Measurements from ENCODE around the gene UGT2A1.
A peak's percentile ranks its signal among the peaks of the same experiment; 100 is the strongest.

The UGT2A1 gene

DNA sequence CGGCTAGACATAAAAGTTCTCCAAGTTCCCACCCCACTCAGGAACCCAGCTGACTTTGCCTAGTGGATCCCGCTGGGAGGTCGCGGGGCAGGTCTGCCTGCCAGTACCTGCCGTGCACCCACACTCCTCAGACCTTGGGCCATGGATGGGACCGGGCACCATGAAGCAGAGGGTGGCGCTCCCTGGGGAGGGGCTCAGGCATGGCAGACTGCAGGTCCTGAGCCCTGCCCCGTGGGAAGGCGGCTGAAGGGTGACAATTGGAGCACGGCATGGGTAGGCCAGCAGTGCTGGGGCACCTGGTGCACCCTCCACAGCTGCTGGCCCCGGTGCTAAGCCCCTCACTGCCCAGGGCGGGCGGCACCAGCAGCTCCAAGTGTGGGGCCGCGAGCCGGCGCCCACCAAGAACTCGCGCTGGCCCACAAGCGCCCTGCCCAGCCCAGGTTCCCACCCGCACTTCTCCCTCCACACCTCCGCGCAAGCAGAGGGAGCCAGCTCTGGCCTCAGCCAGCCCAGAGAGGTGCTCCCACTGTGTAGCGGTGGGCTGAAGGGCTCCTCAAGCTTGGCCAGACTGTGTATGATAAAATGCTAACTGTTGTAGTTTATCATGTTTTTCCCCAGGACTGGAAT, 76.7 kb downstream of the UGT2A1 start:
- no peak overlapping the region for H3K4me3 ChIP-seq (ENCODE audit: control insufficient read depth, low read depth, low read length)
- no peak for TF ChIP-seq CTCF (conservative IDR thresholded peaks at IDR 0.05; ENCODE audit: control insufficient read depth, insufficient read depth, low read depth, low read length)
- no peak for DNase-seq (ENCODE audit: low read depth)

DNA sequence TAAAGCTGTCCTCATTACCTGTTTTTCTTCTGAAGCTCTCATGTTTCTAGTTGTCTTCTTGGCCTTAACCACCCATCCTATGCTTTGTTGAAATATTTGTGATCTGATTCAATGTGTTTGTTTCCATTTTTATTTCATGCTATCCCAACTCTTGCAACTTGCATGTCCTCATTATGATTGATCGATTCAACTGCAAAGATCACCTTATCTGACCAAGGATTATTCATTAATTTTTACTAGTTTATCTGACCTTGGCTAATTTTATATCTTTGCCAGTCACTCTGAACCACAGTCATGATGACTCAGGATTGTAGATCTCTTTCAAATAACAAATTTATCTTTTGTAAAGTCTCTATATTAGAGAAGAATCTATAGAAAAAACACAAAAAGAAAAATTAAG, 84.3 kb downstream of the UGT2A1 start:
- DNase-seq (ENCODE audit: low read depth), result no peak
- no peak for TF ChIP-seq CTCF (conservative IDR thresholded peaks at IDR 0.05; ENCODE audit: control insufficient read depth, insufficient read depth, low read depth, low read length)
- H3K4me3 ChIP-seq (ENCODE audit: control insufficient read depth, low read depth, low read length), result no peak overlapping the region

DNA sequence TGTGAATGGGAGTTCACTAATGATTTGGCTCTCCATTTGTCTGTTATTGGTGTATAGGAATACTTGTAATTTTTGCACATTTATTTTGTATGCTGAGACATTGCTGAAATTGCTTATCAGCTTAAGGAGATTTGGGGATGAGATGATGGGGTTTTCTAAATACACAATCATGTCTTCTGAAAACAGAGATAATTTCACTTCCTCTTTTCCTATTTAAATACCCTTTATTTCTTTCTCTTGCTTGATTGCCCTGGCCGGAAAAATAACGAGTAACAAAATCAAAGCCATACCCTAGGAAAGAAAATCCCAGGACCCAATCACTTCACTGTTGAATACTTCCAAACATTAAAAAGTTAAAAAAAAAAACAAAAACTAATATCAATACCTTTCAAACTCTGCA, 89.6 kb downstream of the UGT2A1 start:
- H3K4me3 ChIP-seq (ENCODE audit: control insufficient read depth, low read depth, low read length), result no peak overlapping the region
- no peak for DNase-seq (ENCODE audit: low read depth)
- TF ChIP-seq CTCF (conservative IDR thresholded peaks at IDR 0.05; ENCODE audit: control insufficient read depth, insufficient read depth, low read depth, low read length), result no peak

GRCh38 chr4:69549651-69550050, 103.4 kb downstream of the UGT2A1 start:
- TF ChIP-seq CTCF (conservative IDR thresholded peaks at IDR 0.05; ENCODE audit: control insufficient read depth, insufficient read depth, low read depth, low read length), result no peak
- no peak overlapping the region for H3K4me3 ChIP-seq (ENCODE audit: control insufficient read depth, low read depth, low read length)
- DNase-seq (ENCODE audit: low read depth), result no peak

DNA sequence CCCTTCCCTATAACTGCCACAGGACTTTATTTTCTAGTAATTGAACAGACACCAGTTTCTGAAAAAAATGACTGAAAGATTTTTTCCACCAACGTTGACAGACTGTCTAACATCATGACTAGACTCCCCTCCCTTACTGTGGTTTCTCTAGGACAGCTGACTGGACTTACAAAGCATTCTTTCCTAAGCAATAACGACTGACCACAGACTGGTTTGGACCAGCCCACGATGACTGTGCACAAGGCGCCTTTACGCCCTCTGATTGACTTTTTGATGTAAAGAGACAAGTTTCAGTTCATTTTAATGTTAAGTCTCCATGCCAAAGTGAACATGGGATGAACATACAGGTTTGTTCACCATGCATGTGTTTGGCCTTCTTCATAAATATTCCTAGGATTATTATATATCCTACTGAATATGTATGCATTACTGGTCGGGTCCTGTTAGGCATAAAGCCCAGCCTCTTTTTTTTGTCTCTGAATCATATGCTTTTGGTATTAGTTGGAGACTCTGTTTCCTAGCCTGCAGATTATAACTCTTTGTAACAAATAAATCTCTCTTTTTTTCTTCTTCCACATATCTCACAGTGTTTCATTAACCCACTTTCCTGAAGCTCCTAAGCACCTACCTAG, 106.8 kb downstream of the UGT2A1 start:
- no peak for TF ChIP-seq CTCF (conservative IDR thresholded peaks at IDR 0.05; ENCODE audit: control insufficient read depth, insufficient read depth, low read depth, low read length)
- H3K4me3 ChIP-seq (ENCODE audit: control insufficient read depth, low read depth, low read length), result no peak overlapping the region
- peak; percentile 0 for DNase-seq (ENCODE audit: low read depth)

All from fibroblast of mammary gland (primary cell).